ENCODE measurements around the gene PFDN6. TPM values are rescaled to one million over a fixed set of nuclear protein-coding genes. Genes with fewer than 3 reads are reported as not detected.

Gene PFDN6
- total and polyA plus RNA-seq, 2 of the 13 experiments (the other 11 are each of a cell fraction or from before 2014, with no cell fraction given), result 75.5 to 87.0 TPM

DNA sequence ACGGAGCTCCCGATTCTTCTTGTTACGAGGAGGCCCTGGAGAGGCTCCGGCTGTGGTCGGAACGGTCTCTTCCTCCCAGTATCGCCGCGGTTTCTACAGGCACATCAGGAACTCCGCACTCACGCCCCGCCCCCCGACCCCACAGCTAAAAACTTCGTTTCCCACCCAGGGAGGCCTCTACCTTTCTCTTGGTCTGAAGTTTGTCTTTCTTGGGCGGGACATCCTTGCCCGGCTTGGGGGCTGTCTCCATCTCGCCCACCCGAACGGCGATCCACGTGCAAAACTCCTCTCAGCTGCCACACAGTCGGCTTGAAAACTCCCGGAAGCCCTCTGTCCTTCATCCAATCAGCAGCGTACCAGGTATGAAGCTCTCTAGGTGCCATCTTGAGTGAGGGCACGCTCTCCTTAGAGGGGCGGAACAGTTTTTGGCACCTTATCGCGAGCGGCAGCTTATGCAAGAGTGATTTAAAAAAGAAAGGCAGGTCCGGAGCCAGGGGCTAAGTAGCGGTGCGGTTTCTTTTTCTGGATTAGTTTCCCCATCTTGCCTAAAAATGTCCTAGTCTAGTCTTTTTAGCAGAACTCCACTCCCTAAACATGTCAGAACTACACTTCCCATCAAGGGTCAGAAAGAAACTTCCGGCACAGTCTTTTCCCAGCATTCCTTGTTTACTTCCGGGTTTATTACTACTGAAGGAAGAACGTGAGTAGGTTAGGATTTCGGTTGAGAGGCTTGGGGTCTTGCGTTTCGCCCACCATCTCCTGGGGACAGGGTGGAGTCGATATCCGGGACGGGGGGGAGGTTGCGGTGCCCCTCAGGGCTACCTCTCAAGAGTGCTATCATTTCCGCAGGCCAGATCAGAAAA, at the start of gene PFDN6, which contains the start of gene WDR46 (continued):
- no peak for TF ChIP-seq HOXA9 (CRISPR knock-in tag; IDR thresholded peaks at IDR 0.05; ENCODE audit: borderline replicate concordance)
- TF ChIP-seq PCBP1 (IDR thresholded peaks at IDR 0.05; ENCODE audit: borderline replicate concordance, low read depth, low read length), result no peak
- TF ChIP-seq, protein P1, sequence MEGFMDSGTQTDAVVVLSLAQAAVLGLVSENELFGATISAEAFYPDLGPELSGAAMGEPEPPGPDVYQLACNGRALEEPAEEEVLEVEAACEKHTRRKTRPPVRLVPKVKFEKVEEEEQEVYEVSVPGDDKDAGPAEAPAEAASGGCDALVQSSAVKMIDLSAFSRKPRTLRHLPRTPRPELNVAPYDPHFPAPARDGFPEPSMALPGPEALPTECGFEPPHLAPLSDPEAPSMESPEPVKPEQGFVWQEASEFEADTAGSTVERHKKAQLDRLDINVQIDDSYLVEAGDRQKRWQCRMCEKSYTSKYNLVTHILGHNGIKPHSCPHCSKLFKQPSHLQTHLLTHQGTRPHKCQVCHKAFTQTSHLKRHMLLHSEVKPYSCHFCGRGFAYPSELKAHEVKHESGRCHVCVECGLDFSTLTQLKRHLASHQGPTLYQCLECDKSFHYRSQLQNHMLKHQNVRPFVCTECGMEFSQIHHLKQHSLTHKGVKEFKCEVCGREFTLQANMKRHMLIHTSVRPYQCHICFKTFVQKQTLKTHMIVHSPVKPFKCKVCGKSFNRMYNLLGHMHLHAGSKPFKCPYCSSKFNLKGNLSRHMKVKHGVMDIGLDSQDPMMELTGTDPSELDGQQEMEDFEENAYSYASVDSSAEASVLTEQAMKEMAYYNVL (CRISPR knock-in tag; IDR thresholded peaks at IDR 0.05; ENCODE audit: borderline replicate concordance), result no peak
- no peak for TF ChIP-seq SYNCRIP (IDR thresholded peaks at IDR 0.05; ENCODE audit: insufficient read depth, low read depth, low read length)
- TF ChIP-seq, protein P2, sequence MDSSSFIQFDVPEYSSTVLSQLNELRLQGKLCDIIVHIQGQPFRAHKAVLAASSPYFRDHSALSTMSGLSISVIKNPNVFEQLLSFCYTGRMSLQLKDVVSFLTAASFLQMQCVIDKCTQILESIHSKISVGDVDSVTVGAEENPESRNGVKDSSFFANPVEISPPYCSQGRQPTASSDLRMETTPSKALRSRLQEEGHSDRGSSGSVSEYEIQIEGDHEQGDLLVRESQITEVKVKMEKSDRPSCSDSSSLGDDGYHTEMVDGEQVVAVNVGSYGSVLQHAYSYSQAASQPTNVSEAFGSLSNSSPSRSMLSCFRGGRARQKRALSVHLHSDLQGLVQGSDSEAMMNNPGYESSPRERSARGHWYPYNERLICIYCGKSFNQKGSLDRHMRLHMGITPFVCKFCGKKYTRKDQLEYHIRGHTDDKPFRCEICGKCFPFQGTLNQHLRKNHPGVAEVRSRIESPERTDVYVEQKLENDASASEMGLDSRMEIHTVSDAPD (CRISPR knock-in tag; IDR thresholded peaks at IDR 0.05), result no peak
- TF ChIP-seq, protein P3, sequence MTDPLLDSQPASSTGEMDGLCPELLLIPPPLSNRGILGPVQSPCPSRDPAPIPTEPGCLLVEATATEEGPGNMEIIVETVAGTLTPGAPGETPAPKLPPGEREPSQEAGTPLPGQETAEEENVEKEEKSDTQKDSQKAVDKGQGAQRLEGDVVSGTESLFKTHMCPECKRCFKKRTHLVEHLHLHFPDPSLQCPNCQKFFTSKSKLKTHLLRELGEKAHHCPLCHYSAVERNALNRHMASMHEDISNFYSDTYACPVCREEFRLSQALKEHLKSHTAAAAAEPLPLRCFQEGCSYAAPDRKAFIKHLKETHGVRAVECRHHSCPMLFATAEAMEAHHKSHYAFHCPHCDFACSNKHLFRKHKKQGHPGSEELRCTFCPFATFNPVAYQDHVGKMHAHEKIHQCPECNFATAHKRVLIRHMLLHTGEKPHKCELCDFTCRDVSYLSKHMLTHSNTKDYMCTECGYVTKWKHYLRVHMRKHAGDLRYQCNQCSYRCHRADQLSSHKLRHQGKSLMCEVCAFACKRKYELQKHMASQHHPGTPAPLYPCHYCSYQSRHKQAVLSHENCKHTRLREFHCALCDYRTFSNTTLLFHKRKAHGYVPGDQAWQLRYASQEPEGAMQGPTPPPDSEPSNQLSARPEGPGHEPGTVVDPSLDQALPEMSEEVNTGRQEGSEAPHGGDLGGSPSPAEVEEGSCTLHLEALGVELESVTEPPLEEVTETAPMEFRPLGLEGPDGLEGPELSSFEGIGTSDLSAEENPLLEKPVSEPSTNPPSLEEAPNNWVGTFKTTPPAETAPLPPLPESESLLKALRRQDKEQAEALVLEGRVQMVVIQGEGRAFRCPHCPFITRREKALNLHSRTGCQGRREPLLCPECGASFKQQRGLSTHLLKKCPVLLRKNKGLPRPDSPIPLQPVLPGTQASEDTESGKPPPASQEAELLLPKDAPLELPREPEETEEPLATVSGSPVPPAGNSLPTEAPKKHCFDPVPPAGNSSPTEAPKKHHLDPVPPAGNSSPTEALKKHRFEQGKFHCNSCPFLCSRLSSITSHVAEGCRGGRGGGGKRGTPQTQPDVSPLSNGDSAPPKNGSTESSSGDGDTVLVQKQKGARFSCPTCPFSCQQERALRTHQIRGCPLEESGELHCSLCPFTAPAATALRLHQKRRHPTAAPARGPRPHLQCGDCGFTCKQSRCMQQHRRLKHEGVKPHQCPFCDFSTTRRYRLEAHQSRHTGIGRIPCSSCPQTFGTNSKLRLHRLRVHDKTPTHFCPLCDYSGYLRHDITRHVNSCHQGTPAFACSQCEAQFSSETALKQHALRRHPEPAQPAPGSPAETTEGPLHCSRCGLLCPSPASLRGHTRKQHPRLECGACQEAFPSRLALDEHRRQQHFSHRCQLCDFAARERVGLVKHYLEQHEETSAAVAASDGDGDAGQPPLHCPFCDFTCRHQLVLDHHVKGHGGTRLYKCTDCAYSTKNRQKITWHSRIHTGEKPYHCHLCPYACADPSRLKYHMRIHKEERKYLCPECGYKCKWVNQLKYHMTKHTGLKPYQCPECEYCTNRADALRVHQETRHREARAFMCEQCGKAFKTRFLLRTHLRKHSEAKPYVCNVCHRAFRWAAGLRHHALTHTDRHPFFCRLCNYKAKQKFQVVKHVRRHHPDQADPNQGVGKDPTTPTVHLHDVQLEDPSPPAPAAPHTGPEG (CRISPR knock-in tag; IDR thresholded peaks at IDR 0.05), result no peak
- no peak for TF ChIP-seq ZNF703 (CRISPR knock-in tag; IDR thresholded peaks at IDR 0.05; ENCODE audit: borderline replicate concordance)
- peak; percentile 93; the same call in 1 of the 2 replicates for TF ChIP-seq MXD4 (CRISPR knock-in tag; IDR thresholded peaks at IDR 0.05)
- TF ChIP-seq MLLT10 (CRISPR knock-in tag; IDR thresholded peaks at IDR 0.05), result no peak
- TF ChIP-seq KLF15 (CRISPR knock-in tag; IDR thresholded peaks at IDR 0.05; ENCODE audit: borderline replicate concordance), result no peak
- TF ChIP-seq ARNT (IDR thresholded peaks at IDR 0.05), result no peak
- TF ChIP-seq, protein P4, sequence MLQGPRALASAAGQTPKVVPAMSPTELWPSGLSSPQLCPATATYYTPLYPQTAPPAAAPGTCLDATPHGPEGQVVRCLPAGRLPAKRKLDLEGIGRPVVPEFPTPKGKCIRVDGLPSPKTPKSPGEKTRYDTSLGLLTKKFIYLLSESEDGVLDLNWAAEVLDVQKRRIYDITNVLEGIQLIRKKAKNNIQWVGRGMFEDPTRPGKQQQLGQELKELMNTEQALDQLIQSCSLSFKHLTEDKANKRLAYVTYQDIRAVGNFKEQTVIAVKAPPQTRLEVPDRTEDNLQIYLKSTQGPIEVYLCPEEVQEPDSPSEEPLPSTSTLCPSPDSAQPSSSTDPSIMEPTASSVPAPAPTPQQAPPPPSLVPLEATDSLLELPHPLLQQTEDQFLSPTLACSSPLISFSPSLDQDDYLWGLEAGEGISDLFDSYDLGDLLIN (CRISPR knock-in tag; IDR thresholded peaks at IDR 0.05; ENCODE audit: borderline replicate concordance), result no peak
- TF ChIP-seq ZZZ3 (CRISPR knock-in tag; IDR thresholded peaks at IDR 0.05; ENCODE audit: borderline replicate concordance), result peak; percentile 36; the same call in 1 of the 2 replicates
